ENCODE data around the gene EFNA1.

DNA sequence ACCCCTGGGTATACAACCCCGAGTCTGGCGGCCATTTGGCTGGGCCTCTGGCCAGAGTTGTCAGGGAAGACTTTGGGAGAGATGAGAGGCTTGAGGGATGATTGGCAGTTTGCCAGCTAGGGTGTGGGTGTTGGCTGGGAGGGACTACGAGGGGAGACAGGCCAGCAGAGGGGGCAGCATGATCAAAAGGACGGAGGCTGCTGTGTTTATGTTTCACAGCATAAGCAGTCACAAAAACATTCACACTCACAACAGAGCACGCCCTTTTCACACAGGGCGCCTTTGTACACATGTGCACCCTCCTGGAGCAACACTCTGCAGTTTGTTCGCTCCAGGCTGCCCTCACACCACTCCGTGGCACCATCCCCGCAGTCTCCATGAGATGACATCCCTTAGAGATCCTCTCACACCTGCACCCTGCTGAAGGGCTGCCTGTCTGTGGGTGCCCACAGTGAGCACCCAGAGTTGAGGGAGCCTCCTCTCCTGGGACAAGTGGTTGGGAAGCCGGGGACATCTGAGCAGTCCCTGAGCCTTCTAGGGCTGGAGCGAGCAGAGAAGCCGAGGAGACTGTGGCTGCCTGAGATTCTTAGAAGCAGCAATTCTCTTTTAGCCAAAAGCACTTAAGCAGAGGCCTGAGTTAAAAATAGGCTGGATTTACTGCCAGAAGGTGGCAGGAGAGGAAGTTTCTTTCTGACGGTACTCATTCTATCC, 33.6 kb upstream of the EFNA1 start:
- no peak for TF ChIP-seq EZH2 (optimal IDR thresholded peaks at IDR 0.05; ENCODE audit: low read depth, low read length)
- TF ChIP-seq, protein P1, sequence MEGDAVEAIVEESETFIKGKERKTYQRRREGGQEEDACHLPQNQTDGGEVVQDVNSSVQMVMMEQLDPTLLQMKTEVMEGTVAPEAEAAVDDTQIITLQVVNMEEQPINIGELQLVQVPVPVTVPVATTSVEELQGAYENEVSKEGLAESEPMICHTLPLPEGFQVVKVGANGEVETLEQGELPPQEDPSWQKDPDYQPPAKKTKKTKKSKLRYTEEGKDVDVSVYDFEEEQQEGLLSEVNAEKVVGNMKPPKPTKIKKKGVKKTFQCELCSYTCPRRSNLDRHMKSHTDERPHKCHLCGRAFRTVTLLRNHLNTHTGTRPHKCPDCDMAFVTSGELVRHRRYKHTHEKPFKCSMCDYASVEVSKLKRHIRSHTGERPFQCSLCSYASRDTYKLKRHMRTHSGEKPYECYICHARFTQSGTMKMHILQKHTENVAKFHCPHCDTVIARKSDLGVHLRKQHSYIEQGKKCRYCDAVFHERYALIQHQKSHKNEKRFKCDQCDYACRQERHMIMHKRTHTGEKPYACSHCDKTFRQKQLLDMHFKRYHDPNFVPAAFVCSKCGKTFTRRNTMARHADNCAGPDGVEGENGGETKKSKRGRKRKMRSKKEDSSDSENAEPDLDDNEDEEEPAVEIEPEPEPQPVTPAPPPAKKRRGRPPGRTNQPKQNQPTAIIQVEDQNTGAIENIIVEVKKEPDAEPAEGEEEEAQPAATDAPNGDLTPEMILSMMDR (IDR thresholded peaks at IDR 0.05; ENCODE audit: low read length), result peak; percentile 52
- TF ChIP-seq EZH2phosphoT487 (IDR thresholded peaks at IDR 0.05; ENCODE audit: low read length), result no peak
